Retinal pigment epithelial cell (primary cell): Measurements from ENCODE around the gene CDO1.

Experiments
- DNase-seq: peaks from one replicate; pipeline ENCODE4 v3.0.0-alpha.2; 2010; ENCODE audit warnings: low read depth
- H3K4me3 ChIP-seq: 2 replicates; pipeline ENCODE4 v1.5.1; 2011; ENCODE audit warnings: mild to moderate bottlenecking, low read length, control low read depth, moderate library complexity
- TF ChIP-seq, protein P1 (sequence below): conservative IDR thresholded peaks from 2 replicates; pipeline ENCODE4 v1.5.1; 2011; ENCODE audit warnings: low read depth, low read length, control low read depth, inconsistent platforms

Gene CDO1

DNA sequence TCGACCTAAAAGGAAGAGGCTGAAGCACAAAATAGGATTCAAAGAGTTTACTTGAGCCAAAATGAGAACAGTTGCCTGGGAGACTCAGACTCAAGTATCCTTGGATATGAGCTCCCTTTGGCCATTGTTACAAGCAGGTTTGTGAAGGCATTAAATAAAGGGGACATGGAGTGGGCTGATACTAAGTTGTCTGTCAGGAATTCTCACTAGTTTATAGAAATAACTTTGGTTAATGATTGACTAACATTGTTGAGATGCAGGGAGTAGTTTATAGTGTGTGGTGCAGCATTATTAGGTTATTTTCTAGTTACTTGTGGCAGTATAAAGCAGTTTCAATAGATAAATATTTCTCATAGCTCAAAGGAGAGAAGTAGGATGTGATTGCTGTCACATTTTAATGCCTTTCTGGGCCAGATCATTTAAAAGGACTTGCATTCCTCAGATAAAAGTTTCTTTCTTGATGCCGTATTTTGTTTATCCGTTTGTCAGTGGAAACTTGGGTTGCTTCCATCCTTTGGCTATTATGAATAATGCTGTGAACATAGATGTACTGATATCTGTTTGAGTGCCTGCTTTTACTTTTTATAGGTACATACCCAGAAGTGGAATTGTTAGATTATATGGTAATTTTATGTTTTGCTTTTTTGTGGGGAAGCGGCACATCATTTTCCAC is 34.4 kb upstream of the CDO1 start:
- H3K4me3 ChIP-seq: no peak overlapping the region
- DNase-seq: no peak
- TF ChIP-seq, protein P1, sequence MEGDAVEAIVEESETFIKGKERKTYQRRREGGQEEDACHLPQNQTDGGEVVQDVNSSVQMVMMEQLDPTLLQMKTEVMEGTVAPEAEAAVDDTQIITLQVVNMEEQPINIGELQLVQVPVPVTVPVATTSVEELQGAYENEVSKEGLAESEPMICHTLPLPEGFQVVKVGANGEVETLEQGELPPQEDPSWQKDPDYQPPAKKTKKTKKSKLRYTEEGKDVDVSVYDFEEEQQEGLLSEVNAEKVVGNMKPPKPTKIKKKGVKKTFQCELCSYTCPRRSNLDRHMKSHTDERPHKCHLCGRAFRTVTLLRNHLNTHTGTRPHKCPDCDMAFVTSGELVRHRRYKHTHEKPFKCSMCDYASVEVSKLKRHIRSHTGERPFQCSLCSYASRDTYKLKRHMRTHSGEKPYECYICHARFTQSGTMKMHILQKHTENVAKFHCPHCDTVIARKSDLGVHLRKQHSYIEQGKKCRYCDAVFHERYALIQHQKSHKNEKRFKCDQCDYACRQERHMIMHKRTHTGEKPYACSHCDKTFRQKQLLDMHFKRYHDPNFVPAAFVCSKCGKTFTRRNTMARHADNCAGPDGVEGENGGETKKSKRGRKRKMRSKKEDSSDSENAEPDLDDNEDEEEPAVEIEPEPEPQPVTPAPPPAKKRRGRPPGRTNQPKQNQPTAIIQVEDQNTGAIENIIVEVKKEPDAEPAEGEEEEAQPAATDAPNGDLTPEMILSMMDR: no peak

DNA sequence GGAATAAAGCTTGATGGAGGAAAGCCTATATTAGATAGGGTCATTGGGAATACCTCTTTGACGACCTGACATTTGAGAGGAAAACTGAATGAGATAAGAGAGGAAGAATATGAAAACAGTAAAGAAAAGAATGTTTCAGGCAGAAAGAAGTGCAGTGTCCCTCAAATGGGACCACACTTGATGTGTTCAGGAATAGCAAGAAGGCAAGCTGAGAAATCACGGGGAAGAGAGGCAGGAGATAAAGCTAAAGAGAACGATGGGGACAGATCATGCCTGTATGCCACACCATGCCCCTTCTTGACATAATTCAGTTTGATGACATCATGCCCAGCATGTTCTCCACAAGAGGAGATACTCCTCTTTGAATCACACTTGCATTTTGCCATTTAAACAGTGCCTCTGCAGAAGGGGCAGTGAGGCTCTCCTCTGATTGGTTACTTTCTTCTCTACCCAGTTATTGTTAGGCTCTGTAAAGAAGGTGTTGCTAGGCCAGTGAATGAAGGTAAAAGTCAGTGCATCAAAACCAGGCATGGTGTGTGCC is 32.9 kb upstream of the CDO1 start:
- no peak overlapping the region for H3K4me3 ChIP-seq
- TF ChIP-seq, protein P1: no peak
- DNase-seq: no peak

DNA sequence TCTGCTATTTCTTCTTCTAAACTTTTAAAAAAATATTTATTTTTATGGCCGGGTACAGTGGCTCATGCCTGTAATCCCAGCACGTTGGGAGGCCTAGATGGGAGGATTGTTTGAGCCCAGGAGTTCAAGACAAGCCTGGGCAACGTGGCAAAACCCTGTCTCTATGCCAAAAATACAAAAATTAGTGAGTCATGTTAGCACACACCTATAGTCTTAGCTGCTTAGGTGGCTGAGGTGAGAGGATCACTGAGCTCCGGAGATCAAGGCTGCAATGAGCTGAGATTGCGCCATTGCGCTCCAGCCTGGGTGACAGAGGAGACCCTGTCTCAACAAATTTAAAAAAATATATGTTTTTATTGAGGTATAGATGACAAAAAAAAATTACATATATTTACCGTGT is 30.8 kb upstream of the CDO1 start:
- TF ChIP-seq, protein P1: no peak
- no peak overlapping the region for H3K4me3 ChIP-seq
- DNase-seq: no peak

DNA sequence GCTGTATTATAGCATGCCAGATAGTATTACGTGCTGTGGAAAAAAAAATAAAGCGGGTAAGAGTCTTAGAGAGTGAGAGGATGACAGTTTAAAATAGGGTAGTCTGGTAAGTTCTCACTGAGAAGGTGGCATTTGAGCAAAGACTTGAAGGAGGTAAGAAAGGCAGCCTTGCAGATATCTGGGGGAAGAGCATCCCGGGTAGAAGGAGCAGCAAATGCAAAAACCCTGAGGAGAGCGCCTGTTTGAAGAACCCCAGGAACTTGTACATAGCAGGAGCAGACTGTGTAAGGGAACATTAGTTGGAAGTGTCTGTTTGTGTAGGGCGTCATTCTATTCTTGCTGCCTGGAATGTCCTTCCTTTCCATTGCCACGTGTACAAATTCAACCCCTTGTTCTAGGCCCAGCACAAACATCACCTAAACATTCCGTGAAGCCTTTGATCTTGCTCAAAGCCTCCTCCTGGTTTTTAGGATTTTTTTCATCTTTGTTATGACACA is 27.9 kb upstream of the CDO1 start:
- TF ChIP-seq, protein P1: no peak
- no peak for DNase-seq
- no peak overlapping the region for H3K4me3 ChIP-seq

DNA sequence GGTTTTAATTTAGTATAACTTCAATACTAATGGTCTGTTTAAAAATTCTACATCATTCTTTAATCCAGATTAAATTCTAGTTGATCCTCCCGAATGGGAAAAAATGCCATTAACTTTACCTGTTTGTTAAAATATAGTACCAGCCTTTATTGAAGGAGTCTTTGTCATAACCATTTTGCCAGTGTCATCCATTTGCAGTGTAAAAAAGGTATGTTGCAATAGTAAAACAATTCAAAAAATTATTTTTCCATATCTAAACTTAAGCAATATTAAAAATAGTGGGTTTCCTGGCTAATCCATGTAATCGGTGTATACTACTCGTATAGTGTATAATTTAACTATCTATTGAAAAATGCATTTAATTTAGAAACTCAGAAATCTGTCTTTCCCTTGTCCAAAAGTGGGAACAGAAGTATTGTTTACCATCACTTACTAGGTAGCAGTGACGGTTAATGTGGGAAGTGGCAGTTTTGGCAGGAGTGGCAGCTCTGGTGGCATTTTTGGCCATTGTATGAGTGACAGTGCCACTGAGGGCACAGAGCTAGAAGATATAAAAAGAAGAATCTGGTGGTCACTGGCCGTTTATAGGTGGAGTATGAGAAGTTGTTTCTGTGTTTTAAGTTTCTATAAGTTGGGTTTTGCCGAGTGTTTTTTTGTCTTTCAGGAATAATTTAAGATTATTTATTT is 27.1 kb upstream of the CDO1 start:
- H3K4me3 ChIP-seq: no peak overlapping the region
- TF ChIP-seq, protein P1: no peak
- DNase-seq: no peak

DNA sequence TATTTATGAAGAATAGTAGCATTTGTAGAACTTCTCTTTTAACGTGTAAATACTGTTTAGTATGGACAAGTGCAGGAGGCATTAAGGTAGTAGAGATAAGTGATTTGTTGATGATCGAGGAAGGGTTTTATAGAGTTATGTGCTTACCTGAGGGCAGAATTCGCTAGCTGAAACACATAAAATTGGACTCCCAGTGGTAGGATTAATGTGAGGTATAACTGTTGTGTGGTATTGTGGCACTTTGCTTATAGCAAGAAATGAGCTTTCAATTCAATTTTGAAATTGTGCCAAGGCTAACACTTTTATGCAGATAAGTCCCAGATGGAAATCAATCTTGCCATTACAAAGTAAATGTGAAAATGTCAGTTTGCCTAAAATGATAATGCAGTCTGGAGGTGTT is 26.5 kb upstream of the CDO1 start:
- DNase-seq: no peak
- H3K4me3 ChIP-seq: peak overlapping the region; percentile 97
- TF ChIP-seq, protein P1: no peak
